K562 (cell line): Measurements from ENCODE around the gene SPCS2.

ENCODE experiments used
- DPF2 ChIP-seq: fragments of 450-650 bp; IDR thresholded peaks from 2 replicates; pipeline ENCODE4 v1.6.1; 2016
- NFE2 ChIP-seq: IDR thresholded peaks from 2 replicates; pipeline ENCODE4 v1.6.1; 2014; ENCODE audit warnings: antibody characterized with exemption, low read depth
- ZNF699 ChIP-seq: fragments of 250-450 bp; sonication (Bioruptor Pico); IDR thresholded peaks from 2 replicates; pipeline ENCODE4 v1.8.0; 2021; ENCODE audit warnings: mild to moderate bottlenecking, moderate library complexity; ENCODE audit not compliant: insufficient replicate concordance
- TF ChIP-seq, protein P1 (sequence below): sonication (generic); formaldehyde crosslinking; IDR thresholded peaks from 2 replicates; pipeline ENCODE4 v1.8.1; 2023; ENCODE audit warnings: mild to moderate bottlenecking, missing genetic modification reagents

- TF ChIP-seq NFE2 (no peak), DPF2 (no peak), ZNF699 (CRISPR knock-in tag) (no peak)
- TF ChIP-seq, protein P1, sequence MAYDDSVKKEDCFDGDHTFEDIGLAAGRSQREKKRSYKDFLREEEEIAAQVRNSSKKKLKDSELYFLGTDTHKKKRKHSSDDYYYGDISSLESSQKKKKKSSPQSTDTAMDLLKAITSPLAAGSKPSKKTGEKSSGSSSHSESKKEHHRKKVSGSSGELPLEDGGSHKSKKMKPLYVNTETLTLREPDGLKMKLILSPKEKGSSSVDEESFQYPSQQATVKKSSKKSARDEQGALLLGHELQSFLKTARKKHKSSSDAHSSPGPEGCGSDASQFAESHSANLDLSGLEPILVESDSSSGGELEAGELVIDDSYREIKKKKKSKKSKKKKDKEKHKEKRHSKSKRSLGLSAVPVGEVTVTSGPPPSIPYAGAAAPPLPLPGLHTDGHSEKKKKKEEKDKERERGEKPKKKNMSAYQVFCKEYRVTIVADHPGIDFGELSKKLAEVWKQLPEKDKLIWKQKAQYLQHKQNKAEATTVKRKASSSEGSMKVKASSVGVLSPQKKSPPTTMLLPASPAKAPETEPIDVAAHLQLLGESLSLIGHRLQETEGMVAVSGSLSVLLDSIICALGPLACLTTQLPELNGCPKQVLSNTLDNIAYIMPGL (CRISPR knock-in tag): no peak
Observed at GRCh38 chr11:74989260-74989638, 40.2 kb downstream of the SPCS2 start.
